HG02623 (cell line): ENCODE measurements around the gene RADIL.

Experiments used
- ATAC-seq: cut with Tn5 transposase; IDR thresholded peaks from one replicate; pipeline ENCODE4 v1.9.1; 2021; ENCODE audit warnings: moderate library complexity; ENCODE audit not compliant: unreplicated experiment

Gene RADIL

DNA sequence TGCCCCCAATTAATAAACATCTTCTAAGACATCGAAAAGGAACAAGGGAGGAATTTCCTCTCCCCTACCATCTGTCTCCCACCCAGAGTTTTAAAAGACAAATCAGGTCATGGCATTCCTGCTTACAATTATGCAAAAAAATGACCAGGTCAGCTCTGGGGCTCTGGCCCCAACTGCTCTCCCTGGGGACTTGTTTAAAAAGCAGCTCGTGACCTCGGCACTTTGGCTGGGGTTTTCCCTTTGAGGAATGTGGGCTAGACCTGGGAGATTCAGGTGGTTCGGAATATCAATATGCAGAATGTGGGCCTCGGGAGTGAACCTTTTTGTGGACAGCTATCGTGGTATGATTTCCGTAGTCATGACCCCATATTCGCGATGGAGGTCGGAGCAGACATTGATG, 648 bp upstream of the RADIL start:
- no peak for ATAC-seq

- no peak for ATAC-seq
Observed at GRCh38 chr7:4883033-4883371, 514 bp downstream of the RADIL start.

DNA sequence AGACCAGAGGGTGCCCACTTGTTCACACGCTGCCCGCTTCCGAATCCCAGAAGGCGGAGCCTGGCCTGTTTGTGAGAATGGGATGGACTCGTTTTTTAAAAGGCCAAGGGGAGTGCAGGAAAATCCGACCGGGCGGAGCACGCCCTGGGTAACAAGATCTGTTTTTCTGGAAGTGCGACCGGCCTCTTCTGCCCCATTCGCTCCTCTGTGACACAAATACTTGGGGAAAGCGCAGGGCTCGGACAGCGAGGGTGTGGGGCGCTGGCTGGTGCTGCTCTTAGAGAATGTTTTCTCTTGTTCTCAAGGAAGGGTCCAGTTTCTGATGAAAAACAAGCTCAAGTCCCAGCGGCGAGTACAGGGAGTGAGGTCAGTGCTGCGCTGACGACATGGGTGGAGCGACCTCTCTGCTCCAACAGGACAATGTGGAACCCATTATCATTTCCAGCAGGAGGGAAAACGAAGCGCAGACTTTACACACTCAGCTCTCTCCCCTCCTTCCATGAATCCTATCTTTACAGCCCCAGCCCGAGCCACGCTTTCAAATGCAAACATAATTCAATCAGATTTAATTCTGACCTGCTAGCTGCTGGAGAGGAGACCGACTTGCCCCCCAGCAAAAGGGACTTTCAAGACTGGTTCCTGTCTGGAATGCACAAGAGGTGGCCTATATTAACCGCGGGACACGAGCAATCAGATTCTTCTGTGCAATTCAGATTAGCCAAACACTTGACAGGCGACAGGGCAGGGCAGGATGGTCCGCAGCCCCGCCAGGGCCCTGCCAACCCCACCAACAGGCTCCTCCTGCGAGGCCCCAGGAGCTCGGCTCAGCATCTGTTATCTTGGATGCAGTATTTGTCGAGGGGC, 1.1 kb downstream of the RADIL start:
- ATAC-seq: no peak

DNA sequence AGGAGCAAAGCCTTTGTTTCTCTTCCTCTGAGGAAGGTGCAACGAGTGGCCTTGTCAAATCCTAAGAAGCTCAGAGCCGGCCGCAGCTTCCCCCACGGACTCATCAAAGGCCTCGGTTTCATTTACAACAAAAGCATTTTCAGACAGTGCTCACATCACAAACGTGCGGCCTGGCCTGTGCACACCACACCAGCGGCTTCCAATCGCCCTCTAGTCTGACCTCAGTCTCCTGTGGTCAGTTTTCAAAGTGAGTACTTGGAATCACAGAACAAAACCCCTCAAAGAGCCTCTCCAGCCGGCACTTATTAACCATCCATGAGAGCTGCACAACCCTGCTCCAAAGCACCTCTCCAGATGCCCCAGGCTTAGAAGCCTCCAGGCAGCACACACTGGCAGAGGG, 3.3 kb downstream of the RADIL start:
- ATAC-seq: no peak

GRCh38 chr7:4879396-4880081, 4.0 kb downstream of the RADIL start:
- ATAC-seq: no peak

DNA sequence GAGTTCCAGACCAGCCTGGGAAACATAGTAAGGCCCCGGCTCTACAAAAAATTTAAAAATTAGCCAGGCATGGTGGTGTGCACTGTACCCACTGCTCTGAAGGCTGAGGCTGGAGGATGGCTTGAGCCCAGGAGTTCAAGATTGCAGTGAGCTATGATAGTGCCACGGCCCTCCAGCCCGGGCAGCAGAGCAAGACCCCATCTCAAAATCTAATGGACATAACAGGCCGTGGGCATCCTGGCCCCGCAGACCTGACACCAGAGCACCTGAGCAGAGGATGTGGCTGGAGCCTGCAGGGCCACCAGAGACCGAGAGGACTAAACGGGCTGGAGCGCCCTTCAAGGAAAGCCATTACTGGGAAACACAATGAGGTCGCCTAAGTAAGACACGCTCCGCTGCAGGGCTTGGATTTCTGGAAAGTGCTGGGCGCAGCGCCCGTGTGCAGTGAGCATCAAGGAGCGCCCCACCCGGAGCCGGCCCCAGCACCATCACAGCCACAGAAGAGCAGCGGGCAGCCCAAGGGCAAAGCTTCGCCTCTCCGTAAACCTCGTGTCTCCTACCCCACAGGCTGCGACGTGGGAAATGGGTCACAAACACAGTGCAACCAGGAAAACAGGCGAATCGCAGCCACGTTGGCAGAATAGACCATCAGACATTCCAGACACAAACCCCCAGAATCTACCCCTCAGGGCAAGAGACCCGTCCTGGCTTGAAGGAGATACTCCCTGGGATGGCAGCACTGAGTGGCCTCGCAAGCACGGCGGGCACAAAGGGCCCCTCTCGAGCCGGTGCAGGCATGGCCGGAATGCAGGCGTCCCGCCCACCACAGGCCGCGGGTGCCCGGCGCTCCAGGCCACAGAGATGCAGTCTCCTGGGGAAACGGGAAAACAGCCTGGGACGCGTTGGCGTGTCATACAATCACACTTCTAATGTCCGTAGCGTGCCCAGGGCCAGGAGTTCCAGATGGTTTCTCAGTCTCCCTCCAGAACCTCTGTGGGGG, 4.9 kb downstream of the RADIL start:
- ATAC-seq: no peak

DNA sequence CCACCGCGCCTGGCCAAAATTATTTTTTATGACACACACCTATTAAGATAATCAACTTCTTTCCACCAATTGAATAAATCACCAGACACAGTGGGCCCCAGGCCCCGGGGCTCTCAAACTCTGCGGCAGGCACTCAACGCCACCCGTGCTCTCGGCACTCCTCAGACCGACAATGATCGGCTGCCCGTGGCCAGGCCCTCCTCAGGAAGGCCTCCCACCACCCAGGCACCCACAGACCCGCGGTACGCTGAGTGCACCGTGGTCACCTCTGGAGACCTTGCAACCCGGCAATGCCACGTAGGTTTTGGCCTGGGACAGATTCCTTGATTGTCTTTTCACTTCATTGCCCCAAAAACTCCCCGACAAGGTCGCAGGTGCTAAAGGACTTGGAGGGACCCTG, 6.9 kb downstream of the RADIL start:
- no peak for ATAC-seq

DNA sequence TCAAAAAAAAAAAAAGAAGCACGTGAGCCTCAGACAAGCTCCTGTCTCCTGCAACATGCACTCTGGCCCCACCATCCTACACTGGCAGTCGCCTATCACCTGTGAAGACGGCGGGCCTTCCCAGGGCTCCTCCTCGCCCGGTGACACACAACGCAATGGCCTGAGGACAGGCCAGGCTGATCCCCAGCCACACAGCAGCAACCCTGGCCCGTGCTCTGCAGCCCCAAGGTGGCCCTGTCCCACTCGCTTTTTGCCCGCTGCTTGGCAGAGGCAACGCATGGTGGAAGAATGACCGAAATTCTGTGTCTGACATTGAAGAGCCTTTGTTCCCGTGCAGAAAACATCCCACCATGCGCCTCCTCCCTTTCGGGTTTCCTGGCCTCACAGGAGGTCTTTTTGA, 8.1 kb downstream of the RADIL start:
- no peak for ATAC-seq

GRCh38 chr7:4873071-4873944, 10.2 kb downstream of the RADIL start:
- no peak for ATAC-seq

- no peak for ATAC-seq
Observed at GRCh38 chr7:4871930-4872675, 11.4 kb downstream of the RADIL start.

DNA sequence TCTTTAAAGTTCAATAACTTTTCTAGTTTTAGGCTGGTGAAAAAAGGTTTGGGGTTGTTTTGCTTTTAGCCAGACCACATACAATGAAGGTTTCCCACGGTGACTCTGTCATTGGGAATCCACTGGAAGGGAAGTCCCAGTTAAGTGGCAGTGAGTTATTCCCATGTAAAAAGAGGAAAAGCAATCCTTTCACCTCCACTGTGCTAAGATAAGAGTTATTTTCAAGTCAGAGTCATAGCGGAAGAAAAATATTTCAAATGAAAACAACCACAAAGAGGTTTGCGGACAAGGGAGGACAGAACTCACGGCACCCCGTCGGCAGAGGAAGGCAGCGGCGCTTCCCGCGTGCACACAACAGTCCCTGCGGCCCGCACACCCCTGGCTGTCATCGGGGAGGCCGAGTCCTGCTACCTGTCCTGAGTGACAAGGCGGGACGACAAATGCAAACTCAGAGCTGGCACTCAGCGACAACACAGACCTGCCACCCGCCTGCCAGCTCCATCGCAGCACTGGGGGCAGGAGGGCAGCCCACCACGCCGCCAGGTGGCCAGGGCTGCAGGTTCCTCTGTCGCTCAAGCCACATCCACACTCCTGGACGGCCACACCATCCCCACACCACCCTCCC, 12.3 kb downstream of the RADIL start:
- no peak for ATAC-seq

GRCh38 chr7:4868493-4868892, 15.0 kb downstream of the RADIL start:
- no peak for ATAC-seq

- no peak for ATAC-seq
Observed at GRCh38 chr7:4866528-4867496, 16.7 kb downstream of the RADIL start.

DNA sequence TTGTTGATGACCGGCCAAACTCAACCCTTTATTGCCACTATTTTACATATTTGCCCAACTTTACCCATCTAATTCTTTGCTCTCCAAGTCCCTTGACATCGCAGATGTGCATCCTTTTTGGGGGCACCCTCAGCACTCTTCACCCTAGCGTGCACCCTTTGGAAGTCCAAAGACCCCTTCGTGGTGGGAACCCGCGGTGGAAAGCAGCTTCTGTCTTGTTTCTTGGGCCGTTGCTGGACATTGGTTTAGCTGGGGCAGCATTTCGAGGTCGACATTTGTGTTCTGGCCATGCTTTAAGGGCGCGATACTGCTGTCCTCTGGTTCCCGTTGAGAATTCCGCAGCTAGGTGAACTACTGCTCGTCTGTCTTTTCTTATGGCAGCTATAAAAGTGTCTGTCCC, 21.4 kb downstream of the RADIL start:
- no peak for ATAC-seq

- ATAC-seq: no peak
Observed at GRCh38 chr7:4861673-4862072, 21.8 kb downstream of the RADIL start, which contains the start of gene PAPOLB. Gene PAPOLB (minus strand): TSS chr7:4862030. CDS start chr7:4861810, 220 bp downstream.

DNA sequence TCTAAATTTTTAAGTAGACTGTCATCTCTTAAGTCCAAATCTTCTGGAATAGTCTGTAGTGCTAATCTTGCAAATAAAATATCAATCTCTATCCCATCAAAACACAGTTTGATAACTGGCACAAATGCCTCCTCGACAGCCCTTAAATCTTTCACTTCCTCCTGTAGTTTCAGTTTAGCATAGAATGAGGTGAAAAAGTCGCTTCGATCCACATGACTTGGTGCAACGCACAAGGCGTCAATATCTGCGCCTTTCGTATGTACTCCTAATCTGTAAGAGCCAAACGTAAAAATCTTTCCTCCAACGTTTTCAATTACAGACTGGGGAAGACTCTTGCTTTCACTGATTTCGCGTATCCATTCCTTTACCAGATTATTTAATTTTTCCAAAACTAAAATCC, 22.3 kb downstream of the RADIL start:
- no peak for ATAC-seq

DNA sequence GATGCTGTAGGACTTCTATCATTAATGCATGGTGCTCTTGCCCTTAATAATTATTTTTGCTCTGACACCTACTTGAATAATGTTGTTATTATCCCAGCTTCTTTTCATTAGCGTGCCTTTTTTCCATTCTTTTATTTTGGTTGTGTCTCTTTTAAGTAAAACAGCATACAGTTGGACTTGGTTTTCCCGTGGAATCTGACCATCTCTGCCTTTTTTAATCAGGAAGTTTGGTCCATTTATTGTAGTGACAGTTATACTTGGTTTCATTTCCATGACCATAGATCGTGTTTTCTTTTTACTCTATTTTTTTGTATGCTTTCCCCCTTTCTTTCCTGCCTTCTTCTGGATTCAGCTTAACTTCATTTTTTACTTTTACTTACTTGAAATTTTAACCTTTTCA, 26.3 kb downstream of the RADIL start:
- ATAC-seq: no peak
